Aorta (tissue), 5 donors: ENCODE data around the gene DLGAP3. TPM values are rescaled to one million over a fixed set of nuclear protein-coding genes. Genes with fewer than 3 reads are reported as not detected.
A peak's percentile ranks its signal among the peaks of the same experiment; 100 is the strongest.
"Not testable (repeated sequence)": the region's sequence is repeated elsewhere in the genome, so short reads cannot be mapped to it uniquely, and the experiment has no call there.

ENCODE experiments used
- ATAC-seq: fragments of 200-7000 bp; cut with Tn5 transposase; one replicate; pipeline ENCODE4 v1.9.1; 2022; ENCODE audit warnings: moderate library complexity; ENCODE audit not compliant: low FRiP score
- DNase-seq, 2 donors: peaks; one replicate each; pipeline ENCODE4 v3.0.0-alpha.2; 2020
- H3K27ac ChIP-seq, 2 donors: one replicate each; pipeline ENCODE4 v1.5.1; 2013; ENCODE audit warnings: low read length in 2 of 2, mild to moderate bottlenecking in 2 of 2, moderate library complexity in 2 of 2, control low read depth in 1 of 2, inconsistent platforms in 1 of 2, low read depth in 1 of 2
- H3K27me3 ChIP-seq, 2 donors: one replicate each; pipeline ENCODE4 v1.6.1; 2013; ENCODE audit warnings: control low read depth in 1 of 2, low read length in 1 of 2, mild to moderate bottlenecking in 1 of 2, moderate library complexity in 1 of 2; ENCODE audit not compliant: insufficient read depth in 2 of 2, control insufficient read depth in 1 of 2
- H3K36me3 ChIP-seq, 2 donors: one replicate each; pipeline ENCODE4 v1.6.1; 2013; ENCODE audit warnings: control low read depth in 1 of 2, low read length in 1 of 2, mild to moderate bottlenecking in 1 of 2; ENCODE audit not compliant: insufficient read depth in 2 of 2, control insufficient read depth in 1 of 2
- H3K4me1 ChIP-seq, 2 donors: one replicate each; pipeline ENCODE4 v1.6.1; 2013; ENCODE audit warnings: low read length in 2 of 2, control low read depth in 1 of 2, mild to moderate bottlenecking in 1 of 2, moderate library complexity in 1 of 2; ENCODE audit not compliant: insufficient read depth in 2 of 2, control insufficient read depth in 1 of 2
- H3K4me3 ChIP-seq, 2 donors: one replicate each; pipeline ENCODE4 v1.5.1; 2013; ENCODE audit warnings: low read length in 2 of 2, control low read depth in 1 of 2, mild to moderate bottlenecking in 1 of 2
- H3K9me3 ChIP-seq: one replicate; pipeline ENCODE4 v1.6.1; 2013; ENCODE audit warnings: mild to moderate bottlenecking, low read length; ENCODE audit not compliant: control insufficient read depth
- WGBS, 2 donors: extraction: QIAGEN DNeasy Blood & Tissue Kit; methylation state at CpG; one replicate each; pipeline ENCODE4 v1.1.7; 2013; 5-methylcytosine and 5-hydroxymethylcytosine counted together
- intact Hi-C, 2 donors: fragments of 100-400 bp; cut with DNase I; formaldehyde crosslinking; loops; one replicate each; pipeline versions ENCODE4 v1.14.2 to v1.15.0; 2022
- polyA plus RNA-seq, 2 donors: library from polyadenylated mRNA; stranded (reverse); fragments of 200-250 nt; gene quantifications; one replicate each; pipeline ENCODE4 v1.2.3, GENCODE V29; 2013
- total RNA-seq, 2 donors: library from RNA; stranded (reverse); fragmentation: NEBNext Ultra II Directional; extraction: Animal tissue kit (Norgen Biotek cat#: 25700); gene quantifications; one replicate each; pipeline ENCODE4 v1.2.1, GENCODE V29; 2021
- donor health status: healthy with polysubstance abuse.
- donor health status: Bipolar disorder and iron deficiency.
- donor health status: DM: no; HTN: no; CAD: no.
- donor health status: DM: no; HTN: no; CAD: no.
- donor health status: DM: yes; HTN: yes; CAD: no.

Gene DLGAP3
- total and polyA plus RNA-seq, 4 donors: 0.10 to 0.36 (median 0.19) TPM; not detected in 1

- H3K27me3 ChIP-seq, H3K27ac ChIP-seq, H3K36me3 ChIP-seq, intact Hi-C loops, DNase-seq, ATAC-seq, H3K4me3 ChIP-seq, H3K4me1 ChIP-seq, H3K9me3 ChIP-seq: not testable (repeated sequence)
- WGBS, 2 donors: 85 to 92% methylated on average over 2 of the region's 2 CpGs
These were observed 12.3 kb upstream of the DLGAP3 start for GRCh38 chr1:34941798-34942197.

GRCh38 chr1:34930702-34931071, 1.2 kb upstream of the DLGAP3 start:
- H3K36me3 ChIP-seq: no peaks in the 10 kb centered on the region
- peaks cover 2% of the 10 kb centered on the region for H3K9me3 ChIP-seq
- H3K4me1 ChIP-seq: no peaks in the 10 kb centered on the region
- no peaks in the 10 kb centered on the region for H3K27me3 ChIP-seq
- WGBS, 2 donors: 16 to 20% methylated on average over 4 to 5 of the region's 5 CpGs
- ATAC-seq (no peak), DNase-seq (no peak)
- H3K27ac ChIP-seq: no peak overlapping the region
- intact Hi-C loops: no loop called here
- H3K4me3 ChIP-seq: no peak overlapping the region

- H3K27me3 ChIP-seq: no peaks in the 10 kb centered on the region
- H3K4me3 ChIP-seq: no peak overlapping the region
- intact Hi-C loops: no loop called here
- WGBS, 2 donors: 0 to 2% methylated on average over 47 to 61 of the region's 61 CpGs
- no peaks in the 10 kb centered on the region for H3K4me1 ChIP-seq
- no peak overlapping the region for H3K27ac ChIP-seq
- no peak for DNase-seq
- peaks cover 2% of the 10 kb centered on the region for H3K9me3 ChIP-seq
- no peak for ATAC-seq
- no peaks in the 10 kb centered on the region for H3K36me3 ChIP-seq
These were observed 627 bp upstream of the DLGAP3 start for GRCh38 chr1:34929853-34930701.

- intact Hi-C loops: no loop called here
- no peaks in the 10 kb centered on the region for H3K9me3 ChIP-seq
- no peaks in the 10 kb centered on the region for H3K36me3 ChIP-seq
- no peak for ATAC-seq
- H3K27me3 ChIP-seq: peaks cover 0 to 2% of the 10 kb centered on the region in 2 donors
- no peak for DNase-seq
- peak overlapping the region; percentile 3 to 43 for H3K4me3 ChIP-seq
- no peaks in the 10 kb centered on the region for H3K4me1 ChIP-seq
- H3K27ac ChIP-seq: no peak overlapping the region
- 4% methylated on average over 53 to 66 of the region's 66 CpGs for WGBS, 2 donors
These were observed 552 bp downstream of the DLGAP3 start for GRCh38 chr1:34928699-34929496.

GRCh38 chr1:34928066-34928696, 1.3 kb downstream of the DLGAP3 start:
- Histone ChIP-seq H3K4me3 (no peak overlapping the region), H3K4me1 (no peaks in the 10 kb centered on the region), H3K27me3 (peaks cover 0 to 2% of the 10 kb centered on the region in 2 donors), H3K27ac (no peak overlapping the region), H3K9me3 (no peaks in the 10 kb centered on the region), H3K36me3 (no peaks in the 10 kb centered on the region)
- WGBS, 2 donors: 27 to 31% methylated on average over 9 of the region's 9 CpGs
- DNase-seq (no peak), ATAC-seq (no peak)
- intact Hi-C loops: no loop called here

GRCh38 chr1:34927316-34927715, 2.1 kb downstream of the DLGAP3 start:
- intact Hi-C loops: no loop called here
- DNase-seq (no peak), ATAC-seq (no peak)
- H3K27me3 ChIP-seq: peaks cover 0 to 2% of the 10 kb centered on the region in 2 donors
- H3K36me3 ChIP-seq: no peaks in the 10 kb centered on the region
- no peaks in the 10 kb centered on the region for H3K9me3 ChIP-seq
- no peak overlapping the region for H3K27ac ChIP-seq
- no peaks in the 10 kb centered on the region for H3K4me1 ChIP-seq
- H3K4me3 ChIP-seq: no peak overlapping the region
- WGBS, 2 donors: 56 to 59% methylated on average over 8 of the region's 8 CpGs

GRCh38 chr1:34926894-34927293, 2.6 kb downstream of the DLGAP3 start:
- Histone ChIP-seq H3K27ac (no peak overlapping the region), H3K9me3 (no peaks in the 10 kb centered on the region), H3K36me3 (no peaks in the 10 kb centered on the region), H3K4me3 (no peak overlapping the region), H3K27me3 (peaks cover 0 to 2% of the 10 kb centered on the region in 2 donors), H3K4me1 (no peaks in the 10 kb centered on the region)
- no peak for ATAC-seq
- no peak for DNase-seq
- intact Hi-C loops: no loop called here
- WGBS, 2 donors: 17 to 25% methylated on average over 5 of the region's 5 CpGs

- Histone ChIP-seq H3K27ac (no peak overlapping the region), H3K9me3 (peaks cover 2% of the 10 kb centered on the region), H3K27me3 (peaks cover 0 to 3% of the 10 kb centered on the region in 2 donors), H3K4me1 (no peaks in the 10 kb centered on the region), H3K4me3 (no peak overlapping the region), H3K36me3 (no peaks in the 10 kb centered on the region)
- intact Hi-C loops: no loop called here
- DNase-seq: no peak
- WGBS, 2 donors: 72 to 79% methylated on average over 6 of the region's 6 CpGs
- no peak for ATAC-seq
These were observed 3.3 kb downstream of the DLGAP3 start for GRCh38 chr1:34926156-34926555.
